ENCODE data around the gene IL20RB.

- no peak for TF ChIP-seq CTCF (IDR thresholded peaks at IDR 0.05)
- TF ChIP-seq POLR2A (IDR thresholded peaks at IDR 0.05) = no peak
These were observed 89.5 kb downstream of the IL20RB start for GRCh38 chr3:137047240-137047639.

Measured in lower leg skin (tissue), 3 donors.